ENCODE data around the gene ZNF558. TPM values are rescaled to one million over a fixed set of nuclear protein-coding genes. Genes with fewer than 3 reads are reported as not detected.

ZNF558 gene
- polyA plus RNA-seq, 1 of the 3 experiments (the other 2 are of a cell fraction): 22.5 TPM

GRCh38 chr19:8814176-8814575 lies 17.9 kb downstream of the ZNF558 start (continued):
- TF ChIP-seq, protein P1, sequence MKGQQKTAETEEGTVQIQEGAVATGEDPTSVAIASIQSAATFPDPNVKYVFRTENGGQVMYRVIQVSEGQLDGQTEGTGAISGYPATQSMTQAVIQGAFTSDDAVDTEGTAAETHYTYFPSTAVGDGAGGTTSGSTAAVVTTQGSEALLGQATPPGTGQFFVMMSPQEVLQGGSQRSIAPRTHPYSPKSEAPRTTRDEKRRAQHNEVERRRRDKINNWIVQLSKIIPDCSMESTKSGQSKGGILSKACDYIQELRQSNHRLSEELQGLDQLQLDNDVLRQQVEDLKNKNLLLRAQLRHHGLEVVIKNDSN (IDR thresholded peaks at IDR 0.05; ENCODE audit: borderline replicate concordance, low read depth): no peak
- TF ChIP-seq GABPA (IDR thresholded peaks at IDR 0.05; ENCODE audit: low read depth) (no peak), SMC3 (IDR thresholded peaks at IDR 0.05; ENCODE audit: low read depth, low read length) (no peak), GATA2 (CRISPR knock-in tag; IDR thresholded peaks at IDR 0.05) (no peak), ELF1 (IDR thresholded peaks at IDR 0.05) (no peak), FOSL2 (IDR thresholded peaks at IDR 0.05; ENCODE audit: borderline replicate concordance, low read depth) (no peak), EP300 (IDR thresholded peaks at IDR 0.05; ENCODE audit: borderline replicate concordance in 1 of 2, low read depth in 1 of 2, low read length in 1 of 2) (no peak)
- TF ChIP-seq, protein P2, sequence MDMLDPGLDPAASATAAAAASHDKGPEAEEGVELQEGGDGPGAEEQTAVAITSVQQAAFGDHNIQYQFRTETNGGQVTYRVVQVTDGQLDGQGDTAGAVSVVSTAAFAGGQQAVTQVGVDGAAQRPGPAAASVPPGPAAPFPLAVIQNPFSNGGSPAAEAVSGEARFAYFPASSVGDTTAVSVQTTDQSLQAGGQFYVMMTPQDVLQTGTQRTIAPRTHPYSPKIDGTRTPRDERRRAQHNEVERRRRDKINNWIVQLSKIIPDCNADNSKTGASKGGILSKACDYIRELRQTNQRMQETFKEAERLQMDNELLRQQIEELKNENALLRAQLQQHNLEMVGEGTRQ (IDR thresholded peaks at IDR 0.05; ENCODE audit: borderline replicate concordance, low read depth, low read length): no peak

- H3K4me1 ChIP-seq (ENCODE audit: control insufficient read depth in 1 of 2, insufficient read depth in 2 of 2, low read depth in 1 of 2, low read length in 1 of 2): no peaks in the 10 kb centered on the region
- no peak overlapping the region for H2AFZ ChIP-seq (ENCODE audit: low read depth)
- no peaks in the 10 kb centered on the region for H3K27me3 ChIP-seq (ENCODE audit: insufficient read depth)
- CTCF ChIA-PET: interaction anchor here (1.3 kb wide), 1 partner anchor 13 kb away, joined by 3 read pairs; no protein-coding TSS in a partner anchor
- peak overlapping the region in 1 of 2 experiments; percentile 12; a peak in 1 of 4 replicates for H3K4me3 ChIP-seq (ENCODE audit: low read depth in 2 of 2, low read length in 1 of 2)
- H3K27ac ChIP-seq (ENCODE audit: low read depth in 2 of 2, low read length in 1 of 2): no peak overlapping the region
- H3K9me3 ChIP-seq: peaks cover 66% of the 10 kb centered on the region
- H3K9ac ChIP-seq: no peak overlapping the region
- H3K4me2 ChIP-seq: no peak overlapping the region
- no peaks in the 10 kb centered on the region for H3K79me2 ChIP-seq (ENCODE audit: insufficient read depth)
- DNase-seq: no peak
- WGBS (ENCODE audit: low lambda C conversion rate): 83% methylated on average over 10 of the region's 10 CpGs
- H3K36me3 ChIP-seq (replicated peaks in 1 of 2; ENCODE audit: control insufficient read depth in 1 of 2, insufficient read depth in 2 of 2, low read length in 1 of 2): peaks cover 57 to 92% of the 10 kb centered on the region in 2 experiments
- H3F3A ChIP-seq (replicated peaks; ENCODE audit: insufficient read depth): peaks cover 8% of the 10 kb centered on the region
- H3K9me2 ChIP-seq: no peaks in the 10 kb centered on the region
- POLR2A ChIA-PET: no interaction called here
- no peak for TF ChIP-seq EP300 (IDR thresholded peaks at IDR 0.05; ENCODE audit: borderline replicate concordance in 1 of 2, low read depth in 1 of 2, low read length in 1 of 2)
- TF ChIP-seq FOXM1 (IDR thresholded peaks at IDR 0.05; ENCODE audit: low read depth): no peak
- TF ChIP-seq YY1 (IDR thresholded peaks at IDR 0.05; ENCODE audit: low read depth): no peak
- no peak for TF ChIP-seq GATA2 (CRISPR knock-in tag; IDR thresholded peaks at IDR 0.05)
- TF ChIP-seq ZBTB33 (IDR thresholded peaks at IDR 0.05; ENCODE audit: borderline replicate concordance, low read depth): no peak
- TF ChIP-seq, protein P3, sequence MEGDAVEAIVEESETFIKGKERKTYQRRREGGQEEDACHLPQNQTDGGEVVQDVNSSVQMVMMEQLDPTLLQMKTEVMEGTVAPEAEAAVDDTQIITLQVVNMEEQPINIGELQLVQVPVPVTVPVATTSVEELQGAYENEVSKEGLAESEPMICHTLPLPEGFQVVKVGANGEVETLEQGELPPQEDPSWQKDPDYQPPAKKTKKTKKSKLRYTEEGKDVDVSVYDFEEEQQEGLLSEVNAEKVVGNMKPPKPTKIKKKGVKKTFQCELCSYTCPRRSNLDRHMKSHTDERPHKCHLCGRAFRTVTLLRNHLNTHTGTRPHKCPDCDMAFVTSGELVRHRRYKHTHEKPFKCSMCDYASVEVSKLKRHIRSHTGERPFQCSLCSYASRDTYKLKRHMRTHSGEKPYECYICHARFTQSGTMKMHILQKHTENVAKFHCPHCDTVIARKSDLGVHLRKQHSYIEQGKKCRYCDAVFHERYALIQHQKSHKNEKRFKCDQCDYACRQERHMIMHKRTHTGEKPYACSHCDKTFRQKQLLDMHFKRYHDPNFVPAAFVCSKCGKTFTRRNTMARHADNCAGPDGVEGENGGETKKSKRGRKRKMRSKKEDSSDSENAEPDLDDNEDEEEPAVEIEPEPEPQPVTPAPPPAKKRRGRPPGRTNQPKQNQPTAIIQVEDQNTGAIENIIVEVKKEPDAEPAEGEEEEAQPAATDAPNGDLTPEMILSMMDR (IDR thresholded peaks at IDR 0.05): no peak
- H4K20me1 ChIP-seq (ENCODE audit: insufficient read depth): no peaks in the 10 kb centered on the region
These were observed 20.6 kb downstream of the ZNF558 start for GRCh38 chr19:8811315-8812172.
